ENCODE data around the gene TOM1L2. TPM values are rescaled to one million over a fixed set of nuclear protein-coding genes. Genes with fewer than 3 reads are reported as not detected.
A peak's percentile ranks its signal among the peaks of the same experiment; 100 is the strongest.

The TOM1L2 gene
- total RNA-seq, 1 donor: 34.1 TPM

DNA sequence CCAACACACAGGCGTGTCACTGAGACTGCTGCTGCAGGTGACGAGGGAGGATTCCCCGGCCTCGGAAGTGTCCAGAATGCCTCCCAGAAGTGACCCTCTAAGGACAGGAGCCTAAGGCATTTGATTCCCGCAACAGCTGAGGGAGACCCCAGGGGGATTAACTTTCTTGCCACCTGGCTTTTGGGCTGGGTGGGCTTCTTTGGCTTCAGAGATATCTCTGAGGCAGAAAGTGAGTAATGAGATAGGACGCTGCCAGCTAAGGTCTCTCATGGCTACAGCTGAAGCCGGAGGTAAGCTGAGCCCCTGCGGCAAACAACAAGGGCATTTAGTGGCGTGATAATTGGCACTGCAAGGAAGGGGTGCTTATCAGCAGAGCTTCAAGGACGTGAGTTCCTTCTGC lies 17.4 kb upstream of the TOM1L2 start:
- TF ChIP-seq, protein P1, sequence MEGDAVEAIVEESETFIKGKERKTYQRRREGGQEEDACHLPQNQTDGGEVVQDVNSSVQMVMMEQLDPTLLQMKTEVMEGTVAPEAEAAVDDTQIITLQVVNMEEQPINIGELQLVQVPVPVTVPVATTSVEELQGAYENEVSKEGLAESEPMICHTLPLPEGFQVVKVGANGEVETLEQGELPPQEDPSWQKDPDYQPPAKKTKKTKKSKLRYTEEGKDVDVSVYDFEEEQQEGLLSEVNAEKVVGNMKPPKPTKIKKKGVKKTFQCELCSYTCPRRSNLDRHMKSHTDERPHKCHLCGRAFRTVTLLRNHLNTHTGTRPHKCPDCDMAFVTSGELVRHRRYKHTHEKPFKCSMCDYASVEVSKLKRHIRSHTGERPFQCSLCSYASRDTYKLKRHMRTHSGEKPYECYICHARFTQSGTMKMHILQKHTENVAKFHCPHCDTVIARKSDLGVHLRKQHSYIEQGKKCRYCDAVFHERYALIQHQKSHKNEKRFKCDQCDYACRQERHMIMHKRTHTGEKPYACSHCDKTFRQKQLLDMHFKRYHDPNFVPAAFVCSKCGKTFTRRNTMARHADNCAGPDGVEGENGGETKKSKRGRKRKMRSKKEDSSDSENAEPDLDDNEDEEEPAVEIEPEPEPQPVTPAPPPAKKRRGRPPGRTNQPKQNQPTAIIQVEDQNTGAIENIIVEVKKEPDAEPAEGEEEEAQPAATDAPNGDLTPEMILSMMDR (IDR thresholded peaks at IDR 0.05; ENCODE audit: insufficient read depth, low read depth, low read length): no peak
- DNase-seq (ENCODE audit: low read depth): no peak
- H3K4me3 ChIP-seq (ENCODE audit: low read depth, low read length): no peak overlapping the region

DNA sequence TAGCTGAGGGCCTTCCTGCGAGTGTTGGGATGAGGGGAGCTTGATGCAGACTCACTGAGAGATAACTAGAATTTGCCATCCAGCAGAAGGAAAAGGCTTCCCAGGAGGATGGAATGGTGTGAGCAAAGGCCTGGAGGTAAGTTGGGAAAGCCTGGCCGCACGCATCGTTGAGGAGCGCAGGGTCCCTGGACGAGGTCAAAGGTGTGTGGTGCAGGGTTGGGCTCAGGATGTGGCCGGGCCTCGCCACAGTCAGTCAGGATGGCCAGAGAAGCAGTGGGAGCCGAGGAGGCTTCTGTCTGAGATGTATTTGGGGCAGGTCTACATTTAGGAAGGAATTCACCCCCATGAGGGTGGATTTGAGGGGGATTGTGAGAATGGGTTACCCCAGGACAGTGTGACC lies 16.9 kb upstream of the TOM1L2 start:
- TF ChIP-seq, protein P1 (IDR thresholded peaks at IDR 0.05; ENCODE audit: insufficient read depth, low read depth, low read length): no peak
- no peak overlapping the region for H3K4me3 ChIP-seq (ENCODE audit: low read depth, low read length)
- DNase-seq (ENCODE audit: low read depth): no peak

DNA sequence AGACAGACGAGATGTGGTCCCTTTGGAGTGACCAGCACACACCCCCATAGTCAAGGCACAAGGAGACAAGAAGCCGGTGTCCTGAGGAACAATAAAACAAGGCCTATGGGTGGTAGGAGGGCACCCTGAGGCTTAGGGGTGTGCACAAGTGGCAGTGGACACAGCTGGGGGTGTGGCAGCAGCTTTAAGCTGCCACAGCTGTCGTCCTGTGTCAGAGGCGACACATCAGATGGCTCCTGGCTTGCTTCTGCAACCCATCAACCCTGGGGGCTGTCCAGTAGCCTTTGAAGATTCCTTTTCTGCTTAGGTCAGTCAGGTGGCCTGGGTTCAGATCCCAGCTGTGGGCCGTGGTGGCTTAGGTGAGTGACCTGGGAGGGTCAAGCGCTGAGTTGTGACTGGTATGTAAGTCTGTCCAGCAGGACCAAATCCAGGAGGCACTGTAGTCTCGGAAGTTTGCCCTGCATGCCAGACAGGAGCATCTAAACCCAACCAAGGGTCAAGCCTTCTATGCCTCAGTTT lies 16.3 kb upstream of the TOM1L2 start:
- no peak for DNase-seq (ENCODE audit: low read depth)
- H3K4me3 ChIP-seq (ENCODE audit: low read depth, low read length): no peak overlapping the region
- TF ChIP-seq, protein P1 (IDR thresholded peaks at IDR 0.05; ENCODE audit: insufficient read depth, low read depth, low read length): no peak

DNA sequence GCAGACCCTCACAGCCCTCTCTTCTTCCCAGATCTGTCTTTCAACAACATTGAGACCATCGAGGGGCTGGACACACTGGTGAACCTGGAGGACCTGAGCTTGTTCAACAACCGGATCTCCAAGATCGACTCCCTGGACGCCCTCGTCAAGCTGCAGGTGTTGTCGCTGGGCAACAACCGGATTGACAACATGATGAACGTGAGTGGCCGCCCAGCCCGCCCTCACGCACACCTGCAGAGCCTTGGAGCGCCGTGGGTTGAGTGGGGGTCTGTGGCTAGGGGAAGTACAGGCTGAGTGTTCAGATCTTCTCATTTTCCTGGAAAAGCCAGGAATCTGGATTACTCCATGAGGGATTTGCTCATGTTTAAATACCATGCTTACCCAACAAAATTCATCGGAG lies 15.7 kb upstream of the TOM1L2 start:
- DNase-seq (ENCODE audit: low read depth): no peak
- TF ChIP-seq, protein P1 (IDR thresholded peaks at IDR 0.05; ENCODE audit: insufficient read depth, low read depth, low read length): no peak
- no peak overlapping the region for H3K4me3 ChIP-seq (ENCODE audit: low read depth, low read length)

DNA sequence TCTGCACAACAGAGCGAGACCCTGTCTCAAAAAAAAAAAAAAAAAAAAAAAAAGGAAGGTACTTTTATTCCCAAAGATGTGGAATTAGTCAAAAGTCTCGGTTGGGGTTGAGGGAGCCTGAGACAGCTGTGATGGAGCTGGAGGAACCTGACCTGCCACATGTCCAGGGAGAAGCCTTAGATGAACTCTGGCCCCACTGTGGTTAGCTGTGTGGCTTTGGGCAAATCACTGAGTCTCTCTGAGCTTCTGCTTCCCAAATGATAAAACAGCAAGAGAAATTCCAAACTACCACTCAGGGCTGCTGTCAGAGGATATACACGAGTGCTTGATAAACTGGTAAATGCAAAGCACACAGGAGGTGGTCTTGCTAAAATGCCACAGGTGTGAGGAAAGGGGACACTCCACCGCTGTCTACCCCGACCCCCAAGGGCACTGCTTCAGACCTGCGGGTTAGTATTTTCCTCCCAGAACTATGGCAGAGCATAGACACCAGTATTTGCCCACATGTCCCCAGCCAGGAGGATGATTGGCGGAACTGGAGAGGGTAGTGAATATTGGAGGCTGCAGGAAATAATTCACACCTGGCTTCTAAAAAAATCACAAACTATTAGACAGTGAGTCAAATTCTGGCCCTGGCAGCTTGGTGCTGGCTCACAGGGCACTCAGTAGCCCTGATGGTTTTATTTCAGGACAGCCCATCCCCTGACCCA lies 15.1 kb upstream of the TOM1L2 start:
- TF ChIP-seq, protein P1 (IDR thresholded peaks at IDR 0.05; ENCODE audit: insufficient read depth, low read depth, low read length): no peak
- no peak for DNase-seq (ENCODE audit: low read depth)
- no peak overlapping the region for H3K4me3 ChIP-seq (ENCODE audit: low read depth, low read length)

DNA sequence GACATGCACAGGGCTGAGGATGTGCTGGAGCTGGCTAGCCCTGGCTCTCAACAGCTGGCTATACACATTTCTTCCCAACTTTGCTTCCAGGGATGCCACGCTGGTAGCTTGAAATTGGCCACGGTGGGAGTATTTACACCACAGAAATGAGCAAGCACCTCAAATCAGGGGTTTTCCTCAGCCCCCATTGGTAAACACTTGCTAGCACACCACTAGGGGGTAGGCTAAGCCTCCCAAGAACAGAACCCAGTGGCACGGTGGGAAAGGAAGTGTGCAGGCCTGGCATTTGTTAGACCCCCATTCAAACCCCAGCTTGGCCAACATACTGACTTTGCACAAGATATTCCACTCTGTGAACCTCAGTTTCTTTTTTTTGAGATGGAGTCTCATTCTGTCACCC lies 13.4 kb upstream of the TOM1L2 start:
- TF ChIP-seq, protein P1 (IDR thresholded peaks at IDR 0.05; ENCODE audit: insufficient read depth, low read depth, low read length): peak; percentile 39
- no peak for DNase-seq (ENCODE audit: low read depth)
- no peak overlapping the region for H3K4me3 ChIP-seq (ENCODE audit: low read depth, low read length)

DNA sequence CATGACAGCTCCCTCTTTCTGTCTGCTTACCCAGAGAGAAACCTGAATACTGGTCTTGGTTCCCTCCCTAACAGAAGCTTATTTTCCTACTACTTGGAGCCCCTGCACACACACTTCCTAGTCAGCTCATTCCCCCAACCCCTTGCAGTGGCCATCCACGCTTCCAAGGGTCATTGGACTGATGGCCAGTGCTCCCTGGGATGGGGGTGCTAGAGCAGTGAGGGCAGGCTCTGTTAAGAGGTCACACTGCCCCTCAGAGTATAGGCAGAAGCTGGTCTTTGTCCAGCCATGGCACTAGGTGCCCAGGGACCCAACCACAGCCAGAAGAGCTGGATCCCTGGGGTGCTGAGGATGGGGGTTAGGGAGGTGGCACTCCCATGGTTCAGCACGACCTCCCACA lies 13.0 kb upstream of the TOM1L2 start:
- TF ChIP-seq, protein P1 (IDR thresholded peaks at IDR 0.05; ENCODE audit: insufficient read depth, low read depth, low read length): no peak
- no peak overlapping the region for H3K4me3 ChIP-seq (ENCODE audit: low read depth, low read length)
- DNase-seq (ENCODE audit: low read depth): no peak
